Stimulated activated CD4-positive, alpha-beta T cell treated with anti-CD3 and anti-CD28 coated beads, Interleukin-4, amount 100 ng/mL, for 4 hours (primary cell): Measurements from ENCODE around the gene OXNAD1.
"Not testable (repeated sequence)": the region's sequence is repeated elsewhere in the genome, so short reads cannot be mapped to it uniquely, and the experiment has no call there.

Experiments used
- DNase-seq, 2 experiments: peaks; one replicate each; pipeline ENCODE4 v3.0.0-alpha.2; 2020

OXNAD1 gene

GRCh38 chr3:16304061-16305010, 39.3 kb downstream of the OXNAD1 start:
- no peak for DNase-seq

GRCh38 chr3:16305111-16305541, 40.1 kb downstream of the OXNAD1 start:
- DNase-seq = peak in 1 of 2 experiments; percentile 66

GRCh38 chr3:16307832-16308531, 43.0 kb downstream of the OXNAD1 start:
- no peak for DNase-seq

GRCh38 chr3:16308727-16309126, 43.7 kb downstream of the OXNAD1 start:
- no peak for DNase-seq

- DNase-seq = peak in 1 of 2 experiments; percentile 71
Measured at GRCh38 chr3:16309558-16309957, 44.5 kb downstream of the OXNAD1 start.

GRCh38 chr3:16310486-16310885, 45.5 kb downstream of the OXNAD1 start:
- DNase-seq = not testable (repeated sequence)

GRCh38 chr3:16311960-16312451, 47.0 kb downstream of the OXNAD1 start:
- no peak for DNase-seq

- no peak for DNase-seq
Measured at GRCh38 chr3:16313886-16314645, 49.1 kb downstream of the OXNAD1 start.

GRCh38 chr3:16315623-16316022, 50.6 kb downstream of the OXNAD1 start:
- DNase-seq = no peak

- no peak for DNase-seq
Measured at GRCh38 chr3:16316396-16316795, 51.4 kb downstream of the OXNAD1 start.

GRCh38 chr3:16316847-16317560, 52.0 kb downstream of the OXNAD1 start:
- no peak for DNase-seq

GRCh38 chr3:16317561-16317945, 52.5 kb downstream of the OXNAD1 start:
- no peak for DNase-seq

GRCh38 chr3:16318176-16318575, 53.2 kb downstream of the OXNAD1 start:
- no peak for DNase-seq

- DNase-seq = peak; percentile 72 to 86
Measured at GRCh38 chr3:16319307-16319706, 54.3 kb downstream of the OXNAD1 start.

GRCh38 chr3:16319723-16320122, 54.7 kb downstream of the OXNAD1 start:
- no peak for DNase-seq

GRCh38 chr3:16320711-16321110, 55.7 kb downstream of the OXNAD1 start:
- no peak for DNase-seq

- no peak for DNase-seq
Measured at GRCh38 chr3:16322189-16322588, 57.2 kb downstream of the OXNAD1 start.

- no peak for DNase-seq
Measured at GRCh38 chr3:16323737-16324136, 58.7 kb downstream of the OXNAD1 start.

GRCh38 chr3:16325850-16326249, 60.8 kb downstream of the OXNAD1 start:
- DNase-seq = no peak

GRCh38 chr3:16326724-16327349, 61.8 kb downstream of the OXNAD1 start:
- DNase-seq = no peak

- no peak for DNase-seq
Measured at GRCh38 chr3:16328124-16328523, 63.1 kb downstream of the OXNAD1 start.
